Activated CD4-positive, alpha-beta T cell treated with anti-CD3 and anti-CD28 coated beads for 4 hours (primary cell): ENCODE data around the gene PKD2L2.
"Not testable (repeated sequence)": the region's sequence is repeated elsewhere in the genome, so short reads cannot be mapped to it uniquely, and the experiment has no call there.

ENCODE experiments used
- DNase-seq, 2 donors: peaks; one replicate each; pipeline ENCODE4 v3.0.0-alpha.2; 2020

PKD2L2 gene

GRCh38 chr5:137960141-137960540 lies 70.9 kb downstream of the PKD2L2 start:
- no peak for DNase-seq

GRCh38 chr5:137960819-137961218 lies 71.6 kb downstream of the PKD2L2 start:
- DNase-seq, result no peak

- DNase-seq, result not testable (repeated sequence)
Measured at GRCh38 chr5:137970384-137970783, 81.1 kb downstream of the PKD2L2 start.

- DNase-seq, result no peak
Measured at GRCh38 chr5:137975208-137975607, 86.0 kb downstream of the PKD2L2 start.

GRCh38 chr5:137989419-137989818 lies 100.2 kb downstream of the PKD2L2 start:
- no peak for DNase-seq
